HepG2 (cell line): ENCODE measurements around the gene SMIM28. TPM values are rescaled to one million over a fixed set of nuclear protein-coding genes. Genes with fewer than 3 reads are reported as not detected.

Experiments
- ATRX ChIP-seq: sonication (generic); formaldehyde crosslinking; IDR thresholded peaks from 2 replicates; pipeline ENCODE4 v1.4.0; 2020; ENCODE audit warnings: missing genetic modification reagents, borderline replicate concordance
- CEBPG ChIP-seq: IDR thresholded peaks from 2 replicates; pipeline ENCODE4 v1.6.1; 2016
- NFIC ChIP-seq: IDR thresholded peaks from 2 replicates; pipeline ENCODE4 v1.6.1; 2012; ENCODE audit warnings: mild to moderate bottlenecking, low read length, inconsistent platforms
- ZBTB40 ChIP-seq, 2 experiments: fragments of 450-650 bp in 1 of 2; sonication (generic) in 1 of 2; formaldehyde crosslinking in 1 of 2; IDR thresholded peaks; 2 replicates each; pipeline versions ENCODE4 v1.6.1 to v1.8.0; 2016 to 2022; ENCODE audit warnings: antibody characterized with exemption in 1 of 2, mild to moderate bottlenecking in 1 of 2, missing genetic modification reagents in 1 of 2
- ZBTB8A ChIP-seq: sonication (generic); formaldehyde crosslinking; IDR thresholded peaks from 2 replicates; pipeline ENCODE4 v1.4.0; 2020; ENCODE audit warnings: mild to moderate bottlenecking, low read depth, missing genetic modification reagents, borderline replicate concordance
- ZNF770 ChIP-seq: sonication (generic); formaldehyde crosslinking; IDR thresholded peaks from 2 replicates; pipeline ENCODE4 v1.5.0; 2020; ENCODE audit warnings: mild to moderate bottlenecking, missing genetic modification reagents
- polyA plus RNA-seq, 8 experiments: library from polyadenylated mRNA; depleted of rRNA in 3 of 8; stranded (reverse) in 7 of 8; unstranded in 1 of 8; fragments of >200 nt; fragmentation: Illumina TruSeq in 4 of 8; extraction: Trizol in 4 of 8; gene quantifications; 2 replicates each; pipeline versions ENCODE4 v1.2.1 to v1.2.3, GENCODE V29; 2011 to 2016; ENCODE audit warnings: low read depth in 4 of 8, missing spikeins in 1 of 8, mixed read lengths in 1 of 8; ENCODE audit not compliant: insufficient read depth in 1 of 8
- total RNA-seq, 5 experiments: library from RNA; depleted of rRNA; stranded (reverse); fragments of >200 nt; fragmentation: Illumina TruSeq; extraction: Trizol; gene quantifications; 2 replicates each; pipeline ENCODE4 v1.2.3, GENCODE V29; 2016; ENCODE audit warnings: low read depth in 1 of 5

The SMIM28 gene
- total and polyA plus RNA-seq, 2 of the 13 experiments (the other 11 are each of a cell fraction or from before 2014, with no cell fraction given), result not detected

GRCh38 chr6:138386897-138387296 lies 9.2 kb downstream of the SMIM28 start (continued):
- TF ChIP-seq ZNF770 (peak; percentile 60; the same call in 1 of the 2 replicates), CEBPG (CRISPR knock-in tag) (0 out of 2 replicates have a peak, but pooled peaks have one; percentile 20), NFIC (no peak), ZBTB8A (CRISPR knock-in tag) (no peak), ZBTB40 (IDR thresholded peaks at IDR 0.05) (no peak), ZBTB40 (CRISPR knock-in tag; IDR thresholded peaks at IDR 0.05) (peak; percentile 46; the same call in 1 of the 2 replicates), ATRX (CRISPR knock-in tag) (no peak)
